CD4-positive, alpha-beta T cell treated with Interleukin-10 for 1 hour (primary cell): ENCODE measurements around the gene PCDHB3.
"Not testable (repeated sequence)": the region's sequence is repeated elsewhere in the genome, so short reads cannot be mapped to it uniquely, and the experiment has no call there.

ENCODE experiments used
- DNase-seq: peaks from one replicate; pipeline ENCODE4 v3.0.0-alpha.2; 2020

PCDHB3 gene

DNA sequence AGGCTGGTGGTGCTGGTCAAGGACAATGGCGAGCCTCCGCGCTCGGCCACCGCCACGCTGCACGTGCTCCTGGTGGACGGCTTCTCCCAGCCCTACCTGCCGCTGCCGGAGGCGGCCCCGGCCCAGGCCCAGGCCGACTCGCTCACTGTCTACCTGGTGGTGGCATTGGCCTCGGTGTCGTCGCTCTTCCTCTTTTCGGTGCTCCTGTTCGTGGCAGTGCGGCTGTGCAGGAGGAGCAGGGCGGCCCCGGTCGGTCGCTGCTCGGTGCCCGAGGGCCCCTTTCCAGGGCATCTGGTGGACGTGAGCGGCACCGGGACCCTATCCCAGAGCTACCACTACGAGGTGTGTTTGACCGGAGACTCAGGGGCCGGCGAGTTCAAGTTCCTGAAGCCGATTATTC lies 37.1 kb downstream of the PCDHB3 start:
- not testable (repeated sequence) for DNase-seq

DNA sequence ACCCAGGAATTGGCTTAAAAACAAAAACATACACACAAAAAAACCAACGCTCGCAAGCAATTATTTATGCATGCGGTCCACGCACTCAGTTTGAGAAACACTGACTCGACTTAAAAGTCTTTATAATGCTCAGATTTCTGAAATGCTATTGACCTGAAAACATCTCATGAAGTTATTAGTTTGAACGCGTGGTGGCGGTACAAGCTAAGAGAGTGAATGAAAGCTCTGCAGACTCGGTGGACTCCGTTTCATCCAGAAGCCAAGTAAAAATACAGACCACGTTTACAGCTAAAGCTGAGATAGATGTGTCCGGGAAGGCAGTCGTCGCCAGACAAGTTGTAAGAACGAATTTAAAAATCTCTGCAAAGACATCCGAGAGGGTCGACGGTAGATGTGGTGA lies 49.5 kb downstream of the PCDHB3 start, which contains the start of gene PCDHB6:
PCDHB6 (plus strand) TSS at position 246 of the 400 bp plus-strand sequence. CDS start 201 bp downstream, outside the sequence.
- DNase-seq = no peak

DNA sequence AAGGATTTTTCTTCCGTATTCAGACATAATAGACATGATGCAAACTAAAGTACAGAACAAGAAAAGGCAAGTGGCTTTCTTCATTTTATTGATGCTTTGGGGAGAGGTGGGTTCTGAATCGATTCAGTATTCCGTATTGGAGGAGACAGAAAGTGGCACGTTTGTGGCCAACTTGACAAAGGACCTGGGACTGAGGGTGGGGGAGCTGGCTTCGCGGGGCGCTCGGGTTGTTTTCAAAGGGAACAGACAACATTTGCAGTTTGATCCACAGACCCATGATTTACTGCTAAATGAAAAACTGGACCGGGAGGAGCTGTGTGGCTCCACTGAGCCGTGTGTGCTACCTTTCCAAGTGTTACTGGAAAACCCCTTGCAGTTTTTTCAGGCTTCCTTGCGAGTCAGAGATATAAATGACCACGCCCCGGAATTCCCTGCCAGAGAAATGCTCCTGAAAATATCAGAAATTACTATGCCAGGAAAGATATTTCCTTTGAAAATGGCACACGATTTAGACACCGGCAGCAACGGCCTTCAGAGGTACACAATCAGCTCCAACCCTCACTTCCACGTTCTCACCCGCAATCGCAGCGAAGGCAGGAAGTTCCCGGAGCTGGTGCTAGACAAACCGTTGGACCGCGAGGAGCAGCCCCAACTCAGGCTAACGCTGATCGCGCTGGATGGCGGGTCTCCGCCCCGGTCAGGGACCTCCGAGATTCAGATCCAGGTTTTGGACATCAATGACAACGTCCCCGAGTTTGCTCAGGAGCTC lies 50.1 kb downstream of the PCDHB3 start:
- DNase-seq = no peak

GRCh38 chr5:141150993-141151325 lies 50.7 kb downstream of the PCDHB3 start:
- no peak for DNase-seq

GRCh38 chr5:141151632-141152031 lies 51.4 kb downstream of the PCDHB3 start:
- DNase-seq = not testable (repeated sequence)

DNA sequence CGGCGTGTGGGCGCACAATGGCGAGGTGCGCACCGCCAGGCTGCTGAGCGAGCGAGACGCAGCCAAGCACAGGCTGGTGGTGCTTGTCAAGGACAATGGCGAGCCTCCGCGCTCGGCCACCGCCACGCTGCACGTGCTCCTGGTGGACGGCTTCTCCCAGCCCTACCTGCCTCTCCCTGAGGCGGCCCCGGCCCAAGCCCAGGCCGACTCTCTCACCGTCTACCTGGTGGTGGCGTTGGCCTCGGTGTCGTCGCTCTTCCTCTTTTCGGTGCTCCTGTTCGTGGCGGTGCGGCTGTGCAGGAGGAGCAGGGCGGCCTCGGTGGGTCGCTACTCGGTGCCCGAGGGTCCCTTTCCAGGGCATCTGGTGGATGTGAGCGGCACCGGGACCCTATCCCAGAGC lies 51.8 kb downstream of the PCDHB3 start:
- not testable (repeated sequence) for DNase-seq
